HG03575 (cell line): ENCODE results near the gene EXOSC1.
"Not testable (repeated sequence)": the region's sequence is repeated elsewhere in the genome, so short reads cannot be mapped to it uniquely, and the experiment has no call there.

Experiments
- ATAC-seq: cut with Tn5 transposase; IDR thresholded peaks from one replicate; pipeline ENCODE4 v1.9.1; 2021; ENCODE audit not compliant: unreplicated experiment, insufficient number of reproducible peaks, low FRiP score; ENCODE audit errors: extremely low read depth

Gene EXOSC1

GRCh38 chr10:97423757-97424098, 22.1 kb downstream of the EXOSC1 start:
- not testable (repeated sequence) for ATAC-seq

- ATAC-seq: no peak
These were observed 29.2 kb downstream of the EXOSC1 start for GRCh38 chr10:97416565-97416964.

- ATAC-seq: no peak
These were observed 32.9 kb downstream of the EXOSC1 start for GRCh38 chr10:97412891-97413304.

GRCh38 chr10:97411406-97411805, 34.4 kb downstream of the EXOSC1 start:
- no peak for ATAC-seq

- ATAC-seq: no peak
These were observed 37.3 kb downstream of the EXOSC1 start for GRCh38 chr10:97408496-97408992.

- ATAC-seq: no peak
These were observed 37.9 kb downstream of the EXOSC1 start for GRCh38 chr10:97407952-97408248.

- ATAC-seq: no peak
These were observed 38.4 kb downstream of the EXOSC1 start for GRCh38 chr10:97407211-97407951.

- ATAC-seq: not testable (repeated sequence)
These were observed 39.3 kb downstream of the EXOSC1 start for GRCh38 chr10:97406483-97406882.

- ATAC-seq: no peak
These were observed 39.7 kb downstream of the EXOSC1 start for GRCh38 chr10:97406064-97406463.

GRCh38 chr10:97404044-97404443, 41.8 kb downstream of the EXOSC1 start:
- ATAC-seq: no peak

GRCh38 chr10:97401455-97401919, 44.3 kb downstream of the EXOSC1 start:
- no peak for ATAC-seq

- ATAC-seq: peak; percentile 69
These were observed 44.9 kb downstream of the EXOSC1 start, which contains the start of gene RRP12 for GRCh38 chr10:97400665-97401454. Gene RRP12, minus strand, starts transcription at chr10:97401340. Its CDS starts 109 bp downstream, at chr10:97401231.

- no peak for ATAC-seq
These were observed 45.8 kb downstream of the EXOSC1 start for GRCh38 chr10:97399843-97400545.

GRCh38 chr10:97396056-97396455, 49.8 kb downstream of the EXOSC1 start:
- ATAC-seq: no peak

- no peak for ATAC-seq
These were observed 52.7 kb downstream of the EXOSC1 start for GRCh38 chr10:97393034-97393573.

- no peak for ATAC-seq
These were observed 55.7 kb downstream of the EXOSC1 start for GRCh38 chr10:97390091-97390490.

- ATAC-seq: no peak
These were observed 57.7 kb downstream of the EXOSC1 start for GRCh38 chr10:97388152-97388551.
